Lower lobe of right lung (tissue), 2 donors: ENCODE measurements around the gene EPS15. TPM values are rescaled to one million over a fixed set of nuclear protein-coding genes. Genes with fewer than 3 reads are reported as not detected.

ENCODE experiments used
- ATAC-seq, 2 donors: fragments of 200-7000 bp; cut with Tn5 transposase; one replicate each; pipeline ENCODE4 v1.9.1; 2020 to 2022; ENCODE audit warnings: mild to moderate bottlenecking in 2 of 2, moderate library complexity in 2 of 2
- DNase-seq: peaks from one replicate; pipeline ENCODE4 v3.0.0-alpha.2; 2020
- H3K27ac ChIP-seq: fragments of 200-600 bp; one replicate; pipeline ENCODE4 v1.8.0; 2022
- H3K27me3 ChIP-seq: fragments of 200-600 bp; one replicate; pipeline ENCODE4 v1.8.0; 2022; ENCODE audit warnings: low read depth
- H3K36me3 ChIP-seq: fragments of 200-600 bp; one replicate; pipeline ENCODE4 v1.8.0; 2022; ENCODE audit warnings: mild to moderate bottlenecking
- H3K4me1 ChIP-seq: fragments of 200-600 bp; one replicate; pipeline ENCODE4 v1.8.0; 2022
- H3K4me3 ChIP-seq: fragments of 200-600 bp; one replicate; pipeline ENCODE4 v1.8.0; 2022; ENCODE audit warnings: mild to moderate bottlenecking
- H3K9me3 ChIP-seq: fragments of 200-600 bp; one replicate; pipeline ENCODE4 v1.8.0; 2022
- CTCF ChIP-seq: fragments of 200-600 bp; IDR thresholded peaks from one replicate; pipeline ENCODE4 v1.8.0; 2022; ENCODE audit warnings: antibody characterized with exemption, mild to moderate bottlenecking
- intact Hi-C: fragments of 100-400 bp; cut with DNase I; formaldehyde crosslinking; loops from one replicate; pipeline ENCODE4 v1.11.0; 2022
- total RNA-seq: library from RNA; stranded (reverse); fragmentation: NEBNext Ultra II Directional; extraction: Animal tissue kit (Norgen Biotek cat#: 25700); gene quantifications from one replicate; pipeline ENCODE4 v1.2.1, GENCODE V29; 2021
- donor health status: DM: no; HTN: yes; CAD: no; lungs with severe emphysema.

EPS15 gene
- total RNA-seq, 1 donor from 2014 or later = 90.2 TPM

- no peak for DNase-seq
- no peaks in the 10 kb centered on the region for H3K36me3 ChIP-seq
- H3K9me3 ChIP-seq = no peaks in the 10 kb centered on the region
- H3K4me3 ChIP-seq = no peak overlapping the region
- ATAC-seq = no peak
- peaks cover 12% of the 10 kb centered on the region for H3K4me1 ChIP-seq
- no peaks in the 10 kb centered on the region for H3K27me3 ChIP-seq
- no peak overlapping the region for H3K27ac ChIP-seq
- intact Hi-C loops = no loop called here
- TF ChIP-seq CTCF = no peak
Measured at GRCh38 chr1:51523931-51524330, 4.9 kb upstream of the EPS15 start.

GRCh38 chr1:51520700-51521248, 1.7 kb upstream of the EPS15 start:
- H3K4me3 ChIP-seq = no peak overlapping the region
- intact Hi-C loops = no loop called here
- H3K9me3 ChIP-seq = no peaks in the 10 kb centered on the region
- H3K4me1 ChIP-seq = peaks cover 32% of the 10 kb centered on the region
- no peak for DNase-seq
- no peaks in the 10 kb centered on the region for H3K36me3 ChIP-seq
- ATAC-seq = no peak
- H3K27me3 ChIP-seq = no peaks in the 10 kb centered on the region
- TF ChIP-seq CTCF = no peak
- H3K27ac ChIP-seq = no peak overlapping the region

GRCh38 chr1:51519865-51520699, 1.0 kb upstream of the EPS15 start:
- intact Hi-C loops = no loop called here
- no peak for TF ChIP-seq CTCF
- peak in 1 of 2 donors; percentile 22 for ATAC-seq

GRCh38 chr1:51518586-51519047, 449 bp downstream of the EPS15 start:
- H3K9me3 ChIP-seq = no peaks in the 10 kb centered on the region
- H3K27ac ChIP-seq = peak overlapping the region; percentile 91
- H3K4me1 ChIP-seq = peaks cover 54% of the 10 kb centered on the region
- peak overlapping the region; percentile 75 for H3K4me3 ChIP-seq
- no peak for TF ChIP-seq CTCF
- DNase-seq = peak; percentile 82
- ATAC-seq = peak; percentile 71 to 82
- H3K27me3 ChIP-seq = no peaks in the 10 kb centered on the region
- H3K36me3 ChIP-seq = no peaks in the 10 kb centered on the region
- intact Hi-C loops = no loop called here

More at GRCh38 chr1:51519865-51520699, 1.0 kb upstream of the EPS15 start:
- no peak for DNase-seq
- Histone ChIP-seq H3K27me3 (no peaks in the 10 kb centered on the region), H3K27ac (no peak overlapping the region), H3K4me1 (peaks cover 39% of the 10 kb centered on the region), H3K4me3 (no peak overlapping the region), H3K9me3 (no peaks in the 10 kb centered on the region), H3K36me3 (no peaks in the 10 kb centered on the region)

GRCh38 chr1:51518033-51518585, 957 bp downstream of the EPS15 start:
- Histone ChIP-seq H3K9me3 (no peaks in the 10 kb centered on the region), H3K36me3 (no peaks in the 10 kb centered on the region), H3K27ac (peak overlapping the region; percentile 91), H3K4me1 (peaks cover 59% of the 10 kb centered on the region), H3K4me3 (peak overlapping the region; percentile 75), H3K27me3 (no peaks in the 10 kb centered on the region)
- ATAC-seq (peak; percentile 51 to 60), DNase-seq (peak; percentile 58)
- intact Hi-C loops = no loop called here
- TF ChIP-seq CTCF = no peak
